Endothelial cell (in vitro differentiated cells): ENCODE results near the gene EIF4E. TPM values are rescaled to one million over a fixed set of nuclear protein-coding genes. Genes with fewer than 3 reads are reported as not detected.
"Not testable (repeated sequence)": the region's sequence is repeated elsewhere in the genome, so short reads cannot be mapped to it uniquely, and the experiment has no call there.

Source experiments
- DNase-seq: peaks from one replicate; pipeline ENCODE4 v3.0.0; 2021; ENCODE audit warnings: low spot score
- H3K27ac Mint-ChIP-seq: one replicate; pipeline ENCODE4 v1.8.0; 2021; ENCODE audit warnings: mixed read lengths, inconsistent platforms; ENCODE audit not compliant: unreplicated experiment
- H3K27me3 Mint-ChIP-seq: one replicate; pipeline ENCODE4 v1.8.0; 2021; ENCODE audit warnings: mild to moderate bottlenecking, moderate library complexity, mixed read lengths, inconsistent platforms; ENCODE audit not compliant: unreplicated experiment
- H3K36me3 Mint-ChIP-seq: one replicate; pipeline ENCODE4 v1.8.0; 2021; ENCODE audit warnings: mild to moderate bottlenecking, low read depth, mixed read lengths, inconsistent platforms; ENCODE audit not compliant: unreplicated experiment
- H3K4me1 Mint-ChIP-seq: one replicate; pipeline ENCODE4 v1.8.0; 2021; ENCODE audit warnings: mild to moderate bottlenecking, mixed read lengths, inconsistent platforms; ENCODE audit not compliant: unreplicated experiment
- H3K4me3 Mint-ChIP-seq: one replicate; pipeline ENCODE4 v1.8.0; 2021; ENCODE audit warnings: mild to moderate bottlenecking, mixed read lengths, inconsistent platforms; ENCODE audit not compliant: unreplicated experiment
- H3K9me3 Mint-ChIP-seq: one replicate; pipeline ENCODE4 v1.8.0; 2021; ENCODE audit warnings: mixed read lengths, inconsistent platforms; ENCODE audit not compliant: unreplicated experiment
- CTCF ChIP-seq: fragments of 200-600 bp; sonication (generic); IDR thresholded peaks from one replicate; pipeline ENCODE4 v1.5.0; 2021; ENCODE audit warnings: antibody characterized with exemption; ENCODE audit not compliant: unreplicated experiment
- total RNA-seq: library from RNA; stranded (reverse); fragmentation: NEBNext Ultra II Directional; extraction: Animal tissue kit (Norgen Biotek cat#: 25700); gene quantifications from one replicate; pipeline ENCODE4 v1.2.1, GENCODE V29; 2021; ENCODE audit not compliant: unreplicated experiment

Gene EIF4E
- total RNA-seq, 1 donor from 2014 or later = 78.9 TPM

- Mint-ChIP-seq H3K27ac (no peak overlapping the region), H3K4me1 (peaks cover 12% of the 10 kb centered on the region), H3K4me3 (no peak overlapping the region), H3K9me3 (no peaks in the 10 kb centered on the region), H3K36me3 (no peaks in the 10 kb centered on the region), H3K27me3 (no peaks in the 10 kb centered on the region)
- DNase-seq = no peak
- TF ChIP-seq CTCF = no peak
These were observed 7.6 kb downstream of the EIF4E start for GRCh38 chr4:98921292-98921691.

GRCh38 chr4:98919996-98920395 lies 8.9 kb downstream of the EIF4E start:
- Mint-ChIP-seq H3K4me3 (no peak overlapping the region), H3K36me3 (no peaks in the 10 kb centered on the region), H3K9me3 (no peaks in the 10 kb centered on the region), H3K27me3 (no peaks in the 10 kb centered on the region), H3K4me1 (peaks cover 15% of the 10 kb centered on the region), H3K27ac (no peak overlapping the region)
- TF ChIP-seq CTCF = no peak
- DNase-seq = no peak

GRCh38 chr4:98910728-98911127 lies 18.2 kb downstream of the EIF4E start:
- not testable (repeated sequence) for H3K27ac Mint-ChIP-seq, DNase-seq, H3K9me3 Mint-ChIP-seq, H3K4me1 Mint-ChIP-seq, H3K4me3 Mint-ChIP-seq, H3K27me3 Mint-ChIP-seq, H3K36me3 Mint-ChIP-seq

GRCh38 chr4:98909646-98910401 lies 19.1 kb downstream of the EIF4E start:
- H3K4me1 Mint-ChIP-seq = peaks cover 2% of the 10 kb centered on the region
- no peaks in the 10 kb centered on the region for H3K9me3 Mint-ChIP-seq
- H3K4me3 Mint-ChIP-seq = no peak overlapping the region
- H3K27me3 Mint-ChIP-seq = no peaks in the 10 kb centered on the region
- no peak for DNase-seq
- H3K27ac Mint-ChIP-seq = no peak overlapping the region
- H3K36me3 Mint-ChIP-seq = no peaks in the 10 kb centered on the region
- TF ChIP-seq CTCF = no peak

GRCh38 chr4:98908703-98909262 lies 20.1 kb downstream of the EIF4E start:
- no peak for TF ChIP-seq CTCF
- H3K9me3 Mint-ChIP-seq = no peaks in the 10 kb centered on the region
- H3K4me3 Mint-ChIP-seq = no peak overlapping the region
- no peak overlapping the region for H3K27ac Mint-ChIP-seq
- H3K36me3 Mint-ChIP-seq = no peaks in the 10 kb centered on the region
- peaks cover 2% of the 10 kb centered on the region for H3K4me1 Mint-ChIP-seq
- H3K27me3 Mint-ChIP-seq = no peaks in the 10 kb centered on the region
- DNase-seq = no peak
